HL-60 (cell line): ENCODE data around the gene KCNQ1.

Source experiments
- DNase-seq, 2 experiments: peaks; one replicate each; pipeline ENCODE4 v3.0.0-alpha.2; 2010 to 2020; ENCODE audit warnings: low read depth in 1 of 2, low spot score in 1 of 2
- H3K27ac ChIP-seq: fragments of 250-450 bp; sonication (Bioruptor Pico); replicated peaks from 2 replicates; pipeline ENCODE4 v1.5.1; 2020; ENCODE audit warnings: mild to moderate bottlenecking, moderate library complexity
- H3K27me3 ChIP-seq: fragments of 250-450 bp; sonication (Bioruptor Pico); 2 replicates; pipeline ENCODE4 v1.5.1; 2021; ENCODE audit warnings: mild to moderate bottlenecking, moderate library complexity; ENCODE audit not compliant: insufficient read depth, poor library complexity, severe bottlenecking
- H3K4me3 ChIP-seq: replicated peaks from 2 replicates; pipeline ENCODE4 v1.5.1; 2011; ENCODE audit warnings: mild to moderate bottlenecking, control low read depth, low read length; ENCODE audit not compliant: insufficient read depth
- CTCF ChIP-seq: IDR thresholded peaks from one replicate; pipeline ENCODE4 v1.5.1; 2011; ENCODE audit warnings: low read length, control low read depth, inconsistent platforms; ENCODE audit not compliant: insufficient read depth
- GABPA ChIP-seq: IDR thresholded peaks from 2 replicates; pipeline ENCODE4 v1.6.1; 2012; ENCODE audit warnings: low read depth
- POLR2AphosphoS5 ChIP-seq: IDR thresholded peaks from 2 replicates; pipeline ENCODE4 v1.6.1; 2012; ENCODE audit warnings: low read depth
- REST ChIP-seq: IDR thresholded peaks from 2 replicates; pipeline ENCODE4 v1.6.1; 2012; ENCODE audit warnings: low read depth; ENCODE audit not compliant: insufficient replicate concordance
- SPI1 ChIP-seq: IDR thresholded peaks from 2 replicates; pipeline ENCODE4 v1.6.1; 2012; ENCODE audit warnings: low read depth, mild to moderate bottlenecking, borderline replicate concordance

The KCNQ1 gene

GRCh38 chr11:2754008-2754407 is 309.2 kb downstream of the KCNQ1 start:
- no peak for TF ChIP-seq SPI1
- no peak for TF ChIP-seq REST
- no peak for TF ChIP-seq CTCF
- no peak for TF ChIP-seq POLR2AphosphoS5
- no peak for TF ChIP-seq GABPA

GRCh38 chr11:2755071-2755470 is 310.3 kb downstream of the KCNQ1 start:
- TF ChIP-seq GABPA (no peak), CTCF (no peak), POLR2AphosphoS5 (no peak), REST (no peak), SPI1 (no peak)
- DNase-seq, result no peak
- Histone ChIP-seq H3K4me3 (no peak overlapping the region), H3K27me3 (no peaks in the 10 kb centered on the region), H3K27ac (no peak overlapping the region)

More at GRCh38 chr11:2754008-2754407, 309.2 kb downstream of the KCNQ1 start:
- no peaks in the 10 kb centered on the region for H3K27me3 ChIP-seq
- no peak for DNase-seq
- no peak overlapping the region for H3K4me3 ChIP-seq
- no peak overlapping the region for H3K27ac ChIP-seq

GRCh38 chr11:2758751-2759150 is 313.9 kb downstream of the KCNQ1 start:
- Histone ChIP-seq H3K27ac (no peak overlapping the region), H3K27me3 (no peaks in the 10 kb centered on the region), H3K4me3 (no peak overlapping the region)
- no peak for DNase-seq
- no peak for TF ChIP-seq REST
- TF ChIP-seq SPI1, result no peak
- no peak for TF ChIP-seq CTCF
- TF ChIP-seq GABPA, result no peak
- no peak for TF ChIP-seq POLR2AphosphoS5
